Uterus (tissue), 4 donors: ENCODE data around the gene PLPP4. TPM values are rescaled to one million over a fixed set of nuclear protein-coding genes. Genes with fewer than 3 reads are reported as not detected.

Experiments
- DNase-seq, 2 donors: peaks; one replicate each; pipeline ENCODE4 v3.0.0-alpha.2; 2019 to 2020
- H3K27ac ChIP-seq, 2 donors: fragments of 200-600 bp; sonication (generic); 1 replicate in 1 of 2; 2 replicates in 1 of 2; pipeline ENCODE4 v1.5.1; 2016 to 2018
- H3K27me3 ChIP-seq, 2 donors: fragments of 200-600 bp; sonication (generic); one replicate each; pipeline ENCODE4 v1.5.1; 2018 to 2019; ENCODE audit warnings: control low read depth in 1 of 2
- H3K36me3 ChIP-seq, 2 donors: fragments of 200-600 bp; sonication (generic); one replicate each; pipeline ENCODE4 v1.5.1; 2019; ENCODE audit warnings: control low read depth in 1 of 2
- H3K4me1 ChIP-seq, 2 donors: fragments of 200-600 bp; sonication (generic); one replicate each; pipeline ENCODE4 v1.5.1; 2018 to 2019; ENCODE audit warnings: control low read depth in 1 of 2
- H3K4me3 ChIP-seq, 2 donors: fragments of 200-600 bp; sonication (generic); 1 replicate in 1 of 2; 2 replicates in 1 of 2; pipeline ENCODE4 v1.5.1; 2018 to 2019; ENCODE audit warnings: mild to moderate bottlenecking in 1 of 2
- H3K9me3 ChIP-seq, 2 donors: fragments of 200-600 bp; sonication (generic); one replicate each; pipeline ENCODE4 v1.5.1; 2019; ENCODE audit warnings: control low read depth in 1 of 2
- POLR2A ChIP-seq, 2 donors: fragments of 450-650 bp; IDR thresholded peaks; one replicate each; pipeline ENCODE4 v1.6.1; 2016; ENCODE audit warnings: antibody characterized with exemption in 2 of 2, mild to moderate bottlenecking in 1 of 2, moderate library complexity in 1 of 2
- intact Hi-C: fragments of 100-400 bp; cut with DNase I; formaldehyde crosslinking; loops from one replicate; pipeline ENCODE4 v1.15.1; 2023; ENCODE audit warnings: low total_unique reads
- total RNA-seq, 4 donors: library from RNA; depleted of rRNA in 3 of 4; stranded (reverse); fragments of >200 nt in 3 of 4; gene quantifications; one replicate each; pipeline versions ENCODE4 v1.1.0 to v1.2.4, GENCODE V29; 2014 to 2023
- TF ChIP-seq, protein P1 (sequence below), 4 experiments: fragments of 200-600 bp in 2 of 4; fragments of 450-650 bp in 2 of 4; sonication (generic) in 2 of 4; IDR thresholded peaks; one replicate each; pipeline ENCODE4 v1.5.1; 2016 to 2019; ENCODE audit warnings: antibody characterized with exemption in 4 of 4, mild to moderate bottlenecking in 2 of 4, moderate library complexity in 1 of 4
- donor health status: DM: yes; HTN: yes; CAD: no.

PLPP4 gene
- total RNA-seq, 4 donors from 2014 or later = 0.55 TPM; not detected in 3

- DNase-seq = no peak
- intact Hi-C loops = no loop called here
Measured at GRCh38 chr10:120478386-120478785, 21.4 kb downstream of the PLPP4 start.

GRCh38 chr10:120479506-120479905, 22.5 kb downstream of the PLPP4 start:
- Histone ChIP-seq H3K36me3 (no peaks in the 10 kb centered on the region), H3K27ac (no peak overlapping the region), H3K4me1 (no peaks in the 10 kb centered on the region), H3K27me3 (no peaks in the 10 kb centered on the region), H3K4me3 (no peak overlapping the region), H3K9me3 (no peaks in the 10 kb centered on the region)
- intact Hi-C loops = no loop called here
- TF ChIP-seq POLR2A (IDR thresholded peaks at IDR 0.05) = no peak
- TF ChIP-seq, protein P1, sequence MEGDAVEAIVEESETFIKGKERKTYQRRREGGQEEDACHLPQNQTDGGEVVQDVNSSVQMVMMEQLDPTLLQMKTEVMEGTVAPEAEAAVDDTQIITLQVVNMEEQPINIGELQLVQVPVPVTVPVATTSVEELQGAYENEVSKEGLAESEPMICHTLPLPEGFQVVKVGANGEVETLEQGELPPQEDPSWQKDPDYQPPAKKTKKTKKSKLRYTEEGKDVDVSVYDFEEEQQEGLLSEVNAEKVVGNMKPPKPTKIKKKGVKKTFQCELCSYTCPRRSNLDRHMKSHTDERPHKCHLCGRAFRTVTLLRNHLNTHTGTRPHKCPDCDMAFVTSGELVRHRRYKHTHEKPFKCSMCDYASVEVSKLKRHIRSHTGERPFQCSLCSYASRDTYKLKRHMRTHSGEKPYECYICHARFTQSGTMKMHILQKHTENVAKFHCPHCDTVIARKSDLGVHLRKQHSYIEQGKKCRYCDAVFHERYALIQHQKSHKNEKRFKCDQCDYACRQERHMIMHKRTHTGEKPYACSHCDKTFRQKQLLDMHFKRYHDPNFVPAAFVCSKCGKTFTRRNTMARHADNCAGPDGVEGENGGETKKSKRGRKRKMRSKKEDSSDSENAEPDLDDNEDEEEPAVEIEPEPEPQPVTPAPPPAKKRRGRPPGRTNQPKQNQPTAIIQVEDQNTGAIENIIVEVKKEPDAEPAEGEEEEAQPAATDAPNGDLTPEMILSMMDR (IDR thresholded peaks at IDR 0.05) = no peak
- no peak for DNase-seq

More at GRCh38 chr10:120478386-120478785, 21.4 kb downstream of the PLPP4 start:
- Histone ChIP-seq H3K9me3 (no peaks in the 10 kb centered on the region), H3K27ac (no peak overlapping the region), H3K4me1 (no peaks in the 10 kb centered on the region), H3K4me3 (no peak overlapping the region), H3K36me3 (no peaks in the 10 kb centered on the region), H3K27me3 (no peaks in the 10 kb centered on the region)
- TF ChIP-seq, protein P1 (IDR thresholded peaks at IDR 0.05) = no peak

DNA sequence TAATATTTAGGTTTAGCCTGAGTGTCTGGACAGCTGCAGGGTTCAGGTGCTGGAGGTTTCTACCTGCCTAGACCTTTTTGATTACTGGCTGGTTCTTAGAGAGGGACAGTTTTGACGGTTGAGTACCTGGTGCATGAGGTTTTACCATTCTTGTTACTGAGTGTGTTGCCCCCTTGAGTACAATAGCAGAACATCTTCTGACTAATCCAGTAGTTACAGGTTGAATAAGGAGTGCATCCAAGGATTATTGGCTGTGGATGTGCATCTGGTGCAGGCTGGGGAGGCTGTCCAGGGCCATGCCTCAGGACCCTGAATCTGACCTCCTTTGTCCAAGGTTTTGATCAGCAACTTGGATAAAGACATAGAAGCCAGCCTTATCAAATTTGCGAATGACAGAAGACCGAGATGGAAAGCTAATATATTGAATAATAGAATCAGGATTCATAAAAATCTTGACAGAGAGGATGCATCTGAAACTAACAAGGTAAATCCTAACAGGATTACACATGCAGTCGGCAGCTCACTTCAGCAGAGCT, 23.1 kb downstream of the PLPP4 start:
- no peaks in the 10 kb centered on the region for H3K36me3 ChIP-seq
- H3K27ac ChIP-seq = no peak overlapping the region
- intact Hi-C loops = no loop called here
- DNase-seq = no peak
- H3K9me3 ChIP-seq = no peaks in the 10 kb centered on the region
- no peaks in the 10 kb centered on the region for H3K27me3 ChIP-seq
- no peaks in the 10 kb centered on the region for H3K4me1 ChIP-seq
- H3K4me3 ChIP-seq = no peak overlapping the region
- TF ChIP-seq POLR2A (IDR thresholded peaks at IDR 0.05) = no peak

- DNase-seq = no peak
- TF ChIP-seq, protein P1 (IDR thresholded peaks at IDR 0.05) = no peak
- TF ChIP-seq POLR2A (IDR thresholded peaks at IDR 0.05) = no peak
Measured at GRCh38 chr10:120480848-120481247, 23.8 kb downstream of the PLPP4 start.

GRCh38 chr10:120483006-120483405, 26.0 kb downstream of the PLPP4 start:
- TF ChIP-seq POLR2A (IDR thresholded peaks at IDR 0.05) = no peak
- TF ChIP-seq, protein P1 (IDR thresholded peaks at IDR 0.05) = no peak
- no peaks in the 10 kb centered on the region for H3K36me3 ChIP-seq
- DNase-seq = no peak
- H3K27me3 ChIP-seq = no peaks in the 10 kb centered on the region
- H3K9me3 ChIP-seq = no peaks in the 10 kb centered on the region
- intact Hi-C loops = no loop called here
- no peak overlapping the region for H3K4me3 ChIP-seq
- H3K27ac ChIP-seq = no peak overlapping the region
- H3K4me1 ChIP-seq = no peaks in the 10 kb centered on the region

More at GRCh38 chr10:120480848-120481247, 23.8 kb downstream of the PLPP4 start:
- intact Hi-C loops = no loop called here
- Histone ChIP-seq H3K4me1 (no peaks in the 10 kb centered on the region), H3K4me3 (no peak overlapping the region), H3K27ac (no peak overlapping the region), H3K27me3 (no peaks in the 10 kb centered on the region), H3K36me3 (no peaks in the 10 kb centered on the region), H3K9me3 (no peaks in the 10 kb centered on the region)
